Fibroblast of skin of right biceps (primary cell): ENCODE measurements around the gene ARL5C.
A peak's percentile ranks its signal among the peaks of the same experiment; 100 is the strongest.
"Not testable (repeated sequence)": the region's sequence is repeated elsewhere in the genome, so short reads cannot be mapped to it uniquely, and the experiment has no call there.

Experiments
- DNase-seq: peaks from one replicate; pipeline ENCODE4 v3.0.0-alpha.2; 2013

ARL5C gene

GRCh38 chr17:39138431-39139160 is 27.4 kb downstream of the ARL5C start:
- DNase-seq: peak; percentile 15

GRCh38 chr17:39134878-39135277 is 31.1 kb downstream of the ARL5C start:
- peak; percentile 30 for DNase-seq

- peak; percentile 92 for DNase-seq
Measured at GRCh38 chr17:39132192-39132610, 33.8 kb downstream of the ARL5C start.

- DNase-seq: peak; percentile 64
Measured at GRCh38 chr17:39131616-39132015, 34.3 kb downstream of the ARL5C start.

DNA sequence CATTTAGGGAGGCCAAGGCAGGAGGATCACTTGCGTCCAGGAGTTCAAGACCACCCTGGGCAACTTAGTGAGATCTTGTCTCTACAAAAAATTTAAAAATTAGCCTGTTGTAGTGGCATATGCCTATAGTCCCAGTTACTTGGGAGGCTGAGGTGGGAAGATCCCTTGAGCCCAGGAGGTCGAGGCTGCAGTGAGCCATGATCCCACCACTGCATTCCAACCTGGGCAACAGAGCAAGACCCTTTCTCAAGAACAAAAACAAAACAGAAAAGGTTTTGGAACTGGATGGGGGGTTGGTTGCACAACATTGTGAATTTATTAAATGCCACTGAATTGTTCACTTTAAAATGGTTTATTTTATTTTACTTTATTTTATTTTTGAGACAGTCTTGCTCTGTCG is 35.8 kb downstream of the ARL5C start:
- no peak for DNase-seq

DNA sequence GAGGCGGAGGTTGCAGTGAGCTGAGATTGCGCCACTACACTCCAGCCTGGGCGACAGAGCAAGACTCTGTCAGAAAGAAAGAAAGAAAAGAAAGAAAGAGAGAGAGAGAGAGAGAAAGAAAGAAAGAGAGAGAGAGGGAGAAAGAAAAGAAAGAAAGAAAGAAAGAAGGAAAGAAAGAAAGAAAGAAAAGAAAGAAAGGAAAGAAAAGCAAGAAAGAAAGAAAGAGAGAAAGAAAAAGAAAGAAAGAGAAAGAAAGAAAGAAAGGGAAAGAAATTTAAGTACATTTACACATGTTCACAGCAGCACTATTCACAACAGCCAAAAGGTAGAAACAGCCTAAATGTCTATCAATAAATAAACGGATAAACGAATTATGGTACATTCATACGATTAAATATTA is 36.4 kb downstream of the ARL5C start:
- DNase-seq: not testable (repeated sequence)

- peak; percentile 17 for DNase-seq
Measured at GRCh38 chr17:39126436-39126835, 39.5 kb downstream of the ARL5C start.

GRCh38 chr17:39125143-39125875 is 40.7 kb downstream of the ARL5C start:
- DNase-seq: no peak

GRCh38 chr17:39123627-39124026 is 42.3 kb downstream of the ARL5C start:
- DNase-seq: no peak

DNA sequence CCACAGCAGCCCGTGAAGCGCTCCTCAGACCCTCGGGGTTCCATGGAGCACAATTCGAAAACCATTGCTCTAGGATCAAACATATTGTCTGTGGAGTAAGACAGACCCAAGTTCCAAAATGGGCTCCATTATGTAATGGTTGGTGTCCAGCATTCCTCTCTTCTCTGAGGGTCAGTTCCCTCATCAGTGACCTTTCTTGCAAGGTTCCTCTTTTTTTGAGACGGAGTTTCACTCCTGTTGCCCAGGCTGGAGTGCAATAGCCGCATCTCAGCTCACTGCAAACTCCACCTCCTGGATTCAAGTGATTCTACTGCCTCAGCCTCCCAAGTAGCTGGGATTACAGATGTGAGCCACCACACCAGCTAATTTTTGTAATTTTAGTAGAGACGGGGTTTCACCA is 43.0 kb downstream of the ARL5C start:
- DNase-seq: no peak

GRCh38 chr17:39121919-39122318 is 44.0 kb downstream of the ARL5C start:
- not testable (repeated sequence) for DNase-seq

DNA sequence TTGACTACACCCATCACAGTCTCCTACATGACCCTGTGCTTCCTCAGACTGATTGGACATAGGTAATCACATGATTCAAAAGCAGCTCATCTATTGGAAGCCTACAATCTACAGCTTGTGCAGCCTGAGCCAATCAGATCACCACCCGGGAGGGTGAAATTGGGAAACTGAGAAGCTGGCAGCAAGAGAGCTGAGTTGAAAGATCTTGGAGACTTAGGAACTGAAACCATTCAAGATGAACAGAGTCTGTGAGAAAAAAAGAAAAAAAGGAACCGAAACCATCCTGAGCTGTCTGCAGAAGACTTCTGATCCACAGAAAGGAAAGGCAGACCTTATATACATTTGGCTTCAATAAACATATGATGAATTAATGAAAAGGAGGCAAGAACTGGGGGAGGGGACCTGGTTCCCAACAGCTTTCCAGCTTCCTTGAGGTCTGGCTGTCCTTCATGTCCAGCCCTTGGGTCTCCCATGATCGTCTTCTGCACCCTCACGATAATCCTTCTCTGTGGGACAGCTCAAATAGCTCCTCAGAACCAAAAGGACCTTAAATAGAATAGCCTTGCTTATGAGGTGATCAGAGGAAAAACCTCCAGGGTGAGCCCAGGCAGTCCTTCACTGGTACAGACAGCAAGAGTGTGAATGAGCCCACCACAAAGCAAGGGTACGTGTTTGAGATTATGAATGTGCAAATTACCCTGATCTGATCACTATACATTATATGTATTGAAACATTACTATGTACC is 47.1 kb downstream of the ARL5C start:
- no peak for DNase-seq

GRCh38 chr17:39116224-39116623 is 49.7 kb downstream of the ARL5C start:
- DNase-seq: no peak

GRCh38 chr17:39115135-39115534 is 50.8 kb downstream of the ARL5C start:
- peak; percentile 58 for DNase-seq

DNA sequence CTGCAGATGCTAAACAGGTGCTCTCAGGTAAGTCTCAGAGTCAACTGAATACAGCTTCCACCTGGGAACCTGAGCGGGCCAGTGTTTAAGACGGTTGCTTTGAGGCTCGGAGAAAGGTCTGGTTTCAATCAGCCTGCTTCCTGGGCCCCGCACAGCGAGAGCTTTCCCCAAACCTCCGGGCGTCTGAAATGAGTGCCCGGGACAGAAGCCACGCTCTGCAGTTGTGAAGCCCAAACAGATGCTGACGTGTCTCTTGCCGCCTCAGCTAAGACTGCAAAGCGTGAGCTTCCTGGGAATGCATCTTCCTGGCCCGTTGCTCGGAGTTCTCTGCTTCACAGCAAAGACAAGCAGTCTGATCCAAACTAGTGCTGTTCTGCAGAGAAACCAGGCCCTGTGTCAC is 51.2 kb downstream of the ARL5C start:
- peak; percentile 63 for DNase-seq

DNA sequence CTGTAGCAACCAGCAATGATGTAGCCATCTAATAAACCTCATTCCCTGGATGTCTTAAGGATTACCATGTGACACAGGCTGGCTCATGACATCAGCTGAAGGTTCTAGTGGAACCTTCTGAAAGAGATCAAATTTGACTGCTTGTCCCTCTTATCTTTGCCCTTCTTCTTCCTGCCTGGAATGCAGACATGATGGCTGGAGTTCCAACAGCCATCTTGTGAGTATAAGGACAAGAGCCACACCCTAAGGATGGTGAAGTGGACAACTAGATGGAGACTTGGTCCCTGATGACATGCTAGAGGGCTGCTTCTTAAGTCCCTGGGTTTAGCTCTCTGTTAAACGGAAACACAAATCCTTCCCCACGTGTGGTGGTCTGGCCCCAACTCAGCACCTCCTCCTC is 52.1 kb downstream of the ARL5C start:
- no peak for DNase-seq

DNA sequence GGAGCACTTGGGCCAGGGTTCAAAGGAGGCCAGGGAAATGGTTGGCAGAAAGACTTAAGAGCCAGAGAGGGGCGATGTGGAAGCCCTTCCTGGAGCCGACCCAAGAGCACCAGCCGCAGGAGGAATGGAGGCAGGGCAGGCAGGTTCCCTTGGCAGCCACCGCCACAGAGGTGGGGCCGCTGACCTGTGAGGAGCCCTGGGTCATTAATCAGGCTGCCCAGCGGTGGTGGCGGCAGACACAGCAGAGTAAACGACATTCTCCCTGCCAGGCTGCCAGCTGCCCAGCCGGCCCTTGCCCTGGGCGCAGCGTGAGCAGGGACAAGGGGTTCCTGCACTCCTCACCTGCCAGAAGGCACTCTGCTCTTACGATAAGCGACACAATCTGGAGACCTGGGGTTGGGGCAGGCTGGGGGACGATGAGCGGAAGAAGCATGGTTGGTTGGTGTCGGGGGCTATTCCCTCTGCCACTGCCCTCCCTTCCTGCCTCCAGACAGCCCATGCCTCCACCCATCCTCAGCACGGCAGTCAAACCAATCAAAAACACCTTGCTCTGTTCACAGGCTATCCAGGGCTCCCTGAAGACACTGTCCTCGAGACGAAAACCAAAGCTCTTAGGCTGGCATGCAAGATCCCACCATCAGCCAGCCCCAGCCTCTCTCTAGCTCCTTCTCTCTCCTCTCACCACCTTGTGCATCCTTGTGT is 55.4 kb downstream of the ARL5C start:
- DNase-seq: no peak

- no peak for DNase-seq
Measured at GRCh38 chr17:39108461-39109375, 57.2 kb downstream of the ARL5C start.

GRCh38 chr17:39107973-39108372 is 58.0 kb downstream of the ARL5C start:
- DNase-seq: no peak

DNA sequence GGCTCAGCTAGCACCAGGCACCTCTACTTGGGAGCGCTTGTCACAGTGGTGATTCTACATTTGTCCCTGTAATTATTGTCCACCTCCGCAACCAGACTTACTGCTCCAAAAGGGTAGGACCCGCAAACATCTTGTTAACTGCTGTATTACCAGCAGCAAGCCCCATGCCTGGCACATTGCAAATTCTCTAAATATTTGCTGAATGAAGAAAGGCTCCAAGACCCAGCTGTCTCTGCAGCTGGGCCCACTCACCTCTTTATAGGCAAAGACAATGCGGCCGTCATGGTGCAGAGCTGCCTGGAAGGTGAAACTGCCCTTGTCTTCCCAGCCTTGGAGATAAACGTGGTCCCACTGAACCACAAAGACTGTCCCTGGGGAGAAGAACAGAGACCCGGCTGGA is 58.8 kb downstream of the ARL5C start:
- DNase-seq: no peak
